GM06990 (cell line): Measurements from ENCODE around the gene MRPL24.

Experiments
- DNase-seq: peaks from one replicate; pipeline ENCODE4 v3.0.0-alpha.2; 2011; ENCODE audit not compliant: insufficient read length; ENCODE audit errors: extremely low read depth
- H3K27me3 ChIP-seq: replicated peaks from 2 replicates; pipeline ENCODE4 v1.6.0; 2011; ENCODE audit warnings: low read length; ENCODE audit not compliant: control insufficient read depth, insufficient read depth
- H3K36me3 ChIP-seq: 2 replicates; pipeline ENCODE4 v1.5.1; 2011; ENCODE audit warnings: low read length; ENCODE audit not compliant: control insufficient read depth, insufficient read depth
- H3K4me3 ChIP-seq: replicated peaks from 2 replicates; pipeline ENCODE4 v1.5.1; 2011; ENCODE audit warnings: low read depth, mild to moderate bottlenecking, control low read depth, low read length
- CTCF ChIP-seq: IDR thresholded peaks from 2 replicates; pipeline ENCODE4 v1.5.1; 2011; ENCODE audit warnings: low read length, control low read depth, mild to moderate bottlenecking, inconsistent platforms; ENCODE audit not compliant: insufficient read depth, poor library complexity, severe bottlenecking

MRPL24 gene

GRCh38 chr1:156744344-156744743, 3.5 kb upstream of the MRPL24 start:
- no peak for DNase-seq
- Histone ChIP-seq H3K4me3 (no peak overlapping the region), H3K27me3 (no peaks in the 10 kb centered on the region), H3K36me3 (peaks cover 14% of the 10 kb centered on the region)
- TF ChIP-seq CTCF: no peak

- DNase-seq: no peak
- no peaks in the 10 kb centered on the region for H3K27me3 ChIP-seq
- no peak overlapping the region for H3K4me3 ChIP-seq
- no peak for TF ChIP-seq CTCF
- peaks cover 14% of the 10 kb centered on the region for H3K36me3 ChIP-seq
Measured at GRCh38 chr1:156743367-156744302, 2.7 kb upstream of the MRPL24 start.

- peaks cover 14% of the 10 kb centered on the region for H3K36me3 ChIP-seq
- H3K27me3 ChIP-seq: no peaks in the 10 kb centered on the region
- DNase-seq: no peak
- no peak overlapping the region for H3K4me3 ChIP-seq
- TF ChIP-seq CTCF: no peak
Measured at GRCh38 chr1:156742801-156743200, 1.9 kb upstream of the MRPL24 start.

- no peak for DNase-seq
- Histone ChIP-seq H3K4me3 (no peak overlapping the region), H3K27me3 (no peaks in the 10 kb centered on the region), H3K36me3 (peaks cover 14% of the 10 kb centered on the region)
- TF ChIP-seq CTCF: no peak
Measured at GRCh38 chr1:156742017-156742416, 1.1 kb upstream of the MRPL24 start.

GRCh38 chr1:156741481-156741983, 644 bp upstream of the MRPL24 start:
- Histone ChIP-seq H3K27me3 (no peaks in the 10 kb centered on the region), H3K4me3 (peak overlapping the region; percentile 44), H3K36me3 (peaks cover 17% of the 10 kb centered on the region)
- no peak for DNase-seq
- TF ChIP-seq CTCF: no peak
